Measurements from ENCODE around the gene HIC1. TPM values are rescaled to one million over a fixed set of nuclear protein-coding genes. Genes with fewer than 3 reads are reported as not detected.

The HIC1 gene
- total and polyA plus RNA-seq, 4 donors: 0.44 to 4.8 (median 3.7) TPM

DNA sequence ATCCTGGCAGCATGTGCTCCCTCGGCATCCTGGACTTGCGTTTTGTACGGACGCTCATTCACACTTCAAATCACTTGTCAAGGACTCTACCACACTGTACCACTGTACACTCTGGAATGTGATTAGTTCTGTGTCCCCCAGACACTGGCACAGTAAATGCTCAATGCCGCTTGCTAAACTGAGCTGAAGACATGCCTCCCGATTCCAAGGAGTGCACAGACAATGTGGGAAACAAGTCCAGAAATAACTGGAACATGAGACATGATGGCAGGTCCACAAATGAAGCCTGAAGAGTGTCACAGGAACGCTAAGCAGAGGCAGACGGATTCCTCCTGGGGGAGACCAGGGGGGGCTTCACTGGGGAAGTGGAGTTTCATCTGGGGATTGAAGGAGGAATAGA, 22.1 kb downstream of the HIC1 start:
- Histone ChIP-seq H3K4me1 (ENCODE audit: control insufficient read depth in 4 of 4, insufficient read depth in 4 of 4, low read length in 3 of 4) (no peaks in the 10 kb centered on the region), H3K27ac (ENCODE audit: low read depth in 1 of 2, low read length in 2 of 2) (no peak overlapping the region), H3K36me3 (ENCODE audit: control insufficient read depth in 4 of 4, insufficient read depth in 3 of 4, low read depth in 1 of 4, low read length in 3 of 4) (peaks cover 3 to 13% (median 10%) of the 10 kb centered on the region in 4 donors), H3K27me3 (ENCODE audit: control insufficient read depth in 4 of 4, insufficient read depth in 4 of 4, low read length in 3 of 4) (no peaks in the 10 kb centered on the region), H3K4me3 (ENCODE audit: low read depth in 1 of 3, low read length in 3 of 3) (no peak overlapping the region), H3K9ac (ENCODE audit: low read depth in 1 of 2, low read length in 2 of 2) (no peak overlapping the region), H3K9me3 (ENCODE audit: control insufficient read depth in 4 of 4, low read length in 3 of 4) (no peaks in the 10 kb centered on the region)
- DNase-seq (ENCODE audit: low spot score): no peak
- 95% methylated on average over 8 of the region's 8 CpGs for WGBS
- TF ChIP-seq RAD21 (IDR thresholded peaks at IDR 0.05) (no peak), NR2F2 (IDR thresholded peaks at IDR 0.05) (no peak), JUND (IDR thresholded peaks at IDR 0.05) (no peak), YY1 (IDR thresholded peaks at IDR 0.05) (no peak)

GRCh38 chr17:2081564-2081963, 26.7 kb downstream of the HIC1 start:
- Histone ChIP-seq H3K27ac (ENCODE audit: low read depth in 1 of 2, low read length in 2 of 2) (no peak overlapping the region), H3K4me3 (ENCODE audit: low read depth in 1 of 3, low read length in 3 of 3) (no peak overlapping the region), H3K9me3 (ENCODE audit: control insufficient read depth in 4 of 4, low read length in 3 of 4) (no peaks in the 10 kb centered on the region), H3K4me1 (ENCODE audit: control insufficient read depth in 4 of 4, insufficient read depth in 4 of 4, low read length in 3 of 4) (peaks cover 0 to 11% (median 5%) of the 10 kb centered on the region in 4 donors), H3K9ac (ENCODE audit: low read depth in 1 of 2, low read length in 2 of 2) (no peak overlapping the region), H3K27me3 (ENCODE audit: control insufficient read depth in 4 of 4, insufficient read depth in 4 of 4, low read length in 3 of 4) (no peaks in the 10 kb centered on the region), H3K36me3 (ENCODE audit: control insufficient read depth in 4 of 4, insufficient read depth in 3 of 4, low read depth in 1 of 4, low read length in 3 of 4) (peaks cover 3 to 13% (median 10%) of the 10 kb centered on the region in 4 donors)
- TF ChIP-seq ZBTB33 (IDR thresholded peaks at IDR 0.05): no peak
- no peak for TF ChIP-seq NR2F2 (IDR thresholded peaks at IDR 0.05)
- TF ChIP-seq HNF4G (IDR thresholded peaks at IDR 0.05): no peak
- no peak for TF ChIP-seq EGR1 (IDR thresholded peaks at IDR 0.05; ENCODE audit: low read depth in 2 of 2)
- no peak for DNase-seq (ENCODE audit: low spot score)
- WGBS: 87% methylated on average over 9 of the region's 9 CpGs

DNA sequence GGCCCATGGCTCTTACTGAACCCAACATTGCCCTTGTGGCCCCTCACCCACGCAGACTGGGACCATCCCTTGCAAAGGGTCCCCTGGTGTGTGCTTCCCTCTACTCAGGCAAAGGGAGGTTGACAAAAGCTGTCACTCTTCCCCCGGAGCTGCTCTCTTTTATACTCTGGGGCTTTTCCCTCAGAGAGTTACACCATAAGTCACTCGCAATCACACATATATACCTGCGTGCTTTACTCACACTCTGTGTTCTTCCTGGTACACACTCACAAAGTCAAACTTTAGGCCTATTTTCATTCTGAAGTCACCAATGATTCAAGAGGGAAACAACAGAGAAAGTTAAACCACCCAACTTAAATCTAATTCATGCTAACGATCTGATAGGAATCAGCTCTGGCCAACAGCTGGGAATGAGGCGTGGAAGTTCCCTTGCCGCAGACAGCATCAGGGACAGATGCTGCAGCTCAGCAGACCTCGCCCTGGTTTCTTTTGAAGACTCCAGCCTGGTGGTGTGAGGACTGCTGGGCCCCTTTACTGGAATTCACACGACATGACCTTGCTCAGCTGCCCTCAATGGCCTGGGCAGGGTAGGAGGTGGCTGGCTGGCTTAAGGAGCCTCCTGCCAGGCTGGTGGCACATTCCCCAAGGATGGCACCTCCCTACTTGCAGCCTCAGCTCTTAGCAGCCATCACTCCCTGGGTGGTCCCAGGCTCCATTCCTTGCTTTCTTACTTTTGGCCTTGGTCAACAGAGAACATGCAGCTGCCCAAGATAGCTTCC, 27.3 kb downstream of the HIC1 start:
- 90% methylated on average over 9 of the region's 9 CpGs for WGBS
- no peak for DNase-seq (ENCODE audit: low spot score)
- Histone ChIP-seq H3K4me1 (ENCODE audit: control insufficient read depth in 4 of 4, insufficient read depth in 4 of 4, low read length in 3 of 4) (peaks cover 0 to 11% (median 5%) of the 10 kb centered on the region in 4 donors), H3K27ac (ENCODE audit: low read depth in 1 of 2, low read length in 2 of 2) (no peak overlapping the region), H3K4me3 (ENCODE audit: low read depth in 1 of 3, low read length in 3 of 3) (no peak overlapping the region), H3K9ac (ENCODE audit: low read depth in 1 of 2, low read length in 2 of 2) (no peak overlapping the region), H3K36me3 (ENCODE audit: control insufficient read depth in 4 of 4, insufficient read depth in 3 of 4, low read depth in 1 of 4, low read length in 3 of 4) (peaks cover 2 to 9% (median 6%) of the 10 kb centered on the region in 4 donors), H3K9me3 (ENCODE audit: control insufficient read depth in 4 of 4, low read length in 3 of 4) (no peaks in the 10 kb centered on the region), H3K27me3 (ENCODE audit: control insufficient read depth in 4 of 4, insufficient read depth in 4 of 4, low read length in 3 of 4) (no peaks in the 10 kb centered on the region)
- TF ChIP-seq SP1 (IDR thresholded peaks at IDR 0.05): no peak
- no peak for TF ChIP-seq RXRA (IDR thresholded peaks at IDR 0.05)
- TF ChIP-seq FOXA1 (IDR thresholded peaks at IDR 0.05): no peak
- TF ChIP-seq ZBTB33 (IDR thresholded peaks at IDR 0.05): no peak
- no peak for TF ChIP-seq EGR1 (IDR thresholded peaks at IDR 0.05; ENCODE audit: low read depth in 2 of 2)
- no peak for TF ChIP-seq CTCF (IDR thresholded peaks at IDR 0.05; ENCODE audit: low read depth, low read length, missing input control)
- TF ChIP-seq JUND (IDR thresholded peaks at IDR 0.05): no peak
- TF ChIP-seq, protein P1, sequence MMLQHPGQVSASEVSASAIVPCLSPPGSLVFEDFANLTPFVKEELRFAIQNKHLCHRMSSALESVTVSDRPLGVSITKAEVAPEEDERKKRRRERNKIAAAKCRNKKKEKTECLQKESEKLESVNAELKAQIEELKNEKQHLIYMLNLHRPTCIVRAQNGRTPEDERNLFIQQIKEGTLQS (IDR thresholded peaks at IDR 0.05): no peak
- TF ChIP-seq NR2F2 (IDR thresholded peaks at IDR 0.05): no peak
- no peak for TF ChIP-seq HNF4A (conservative IDR thresholded peaks at IDR 0.05)
- no peak for TF ChIP-seq YY1 (IDR thresholded peaks at IDR 0.05)
- no peak for TF ChIP-seq TAF1 (conservative IDR thresholded peaks at IDR 0.05)
- TF ChIP-seq GABPA (IDR thresholded peaks at IDR 0.05 in 1 of 2, conservative IDR thresholded peaks at IDR 0.05 in 1 of 2): no peak
- no peak for TF ChIP-seq RAD21 (IDR thresholded peaks at IDR 0.05)
- TF ChIP-seq, protein P2, sequence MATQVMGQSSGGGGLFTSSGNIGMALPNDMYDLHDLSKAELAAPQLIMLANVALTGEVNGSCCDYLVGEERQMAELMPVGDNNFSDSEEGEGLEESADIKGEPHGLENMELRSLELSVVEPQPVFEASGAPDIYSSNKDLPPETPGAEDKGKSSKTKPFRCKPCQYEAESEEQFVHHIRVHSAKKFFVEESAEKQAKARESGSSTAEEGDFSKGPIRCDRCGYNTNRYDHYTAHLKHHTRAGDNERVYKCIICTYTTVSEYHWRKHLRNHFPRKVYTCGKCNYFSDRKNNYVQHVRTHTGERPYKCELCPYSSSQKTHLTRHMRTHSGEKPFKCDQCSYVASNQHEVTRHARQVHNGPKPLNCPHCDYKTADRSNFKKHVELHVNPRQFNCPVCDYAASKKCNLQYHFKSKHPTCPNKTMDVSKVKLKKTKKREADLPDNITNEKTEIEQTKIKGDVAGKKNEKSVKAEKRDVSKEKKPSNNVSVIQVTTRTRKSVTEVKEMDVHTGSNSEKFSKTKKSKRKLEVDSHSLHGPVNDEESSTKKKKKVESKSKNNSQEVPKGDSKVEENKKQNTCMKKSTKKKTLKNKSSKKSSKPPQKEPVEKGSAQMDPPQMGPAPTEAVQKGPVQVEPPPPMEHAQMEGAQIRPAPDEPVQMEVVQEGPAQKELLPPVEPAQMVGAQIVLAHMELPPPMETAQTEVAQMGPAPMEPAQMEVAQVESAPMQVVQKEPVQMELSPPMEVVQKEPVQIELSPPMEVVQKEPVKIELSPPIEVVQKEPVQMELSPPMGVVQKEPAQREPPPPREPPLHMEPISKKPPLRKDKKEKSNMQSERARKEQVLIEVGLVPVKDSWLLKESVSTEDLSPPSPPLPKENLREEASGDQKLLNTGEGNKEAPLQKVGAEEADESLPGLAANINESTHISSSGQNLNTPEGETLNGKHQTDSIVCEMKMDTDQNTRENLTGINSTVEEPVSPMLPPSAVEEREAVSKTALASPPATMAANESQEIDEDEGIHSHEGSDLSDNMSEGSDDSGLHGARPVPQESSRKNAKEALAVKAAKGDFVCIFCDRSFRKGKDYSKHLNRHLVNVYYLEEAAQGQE (IDR thresholded peaks at IDR 0.05): no peak
- no peak for TF ChIP-seq HNF4G (IDR thresholded peaks at IDR 0.05)
- no peak for TF ChIP-seq FOXA2 (IDR thresholded peaks at IDR 0.05)

Measured in liver (tissue), 9 donors.